Umbilical cord (tissue), 2 donors: ENCODE data around the gene BMP7. TPM values are rescaled to one million over a fixed set of nuclear protein-coding genes. Genes with fewer than 3 reads are reported as not detected.
"Not testable (repeated sequence)": the region's sequence is repeated elsewhere in the genome, so short reads cannot be mapped to it uniquely, and the experiment has no call there.

ENCODE experiments used
- DNase-seq: peaks from one replicate; pipeline ENCODE4 v3.0.0-alpha.2; 2015; ENCODE audit warnings: low spot score
- total RNA-seq: library from RNA; depleted of rRNA; stranded (reverse); fragments of >200 nt; gene quantifications from one replicate; pipeline ENCODE4 v1.2.3, GENCODE V29; 2014; ENCODE audit warnings: low replicate concordance; ENCODE audit not compliant: insufficient read depth

Gene BMP7
- total RNA-seq, 1 donor from 2014 or later = 17.1 TPM

DNA sequence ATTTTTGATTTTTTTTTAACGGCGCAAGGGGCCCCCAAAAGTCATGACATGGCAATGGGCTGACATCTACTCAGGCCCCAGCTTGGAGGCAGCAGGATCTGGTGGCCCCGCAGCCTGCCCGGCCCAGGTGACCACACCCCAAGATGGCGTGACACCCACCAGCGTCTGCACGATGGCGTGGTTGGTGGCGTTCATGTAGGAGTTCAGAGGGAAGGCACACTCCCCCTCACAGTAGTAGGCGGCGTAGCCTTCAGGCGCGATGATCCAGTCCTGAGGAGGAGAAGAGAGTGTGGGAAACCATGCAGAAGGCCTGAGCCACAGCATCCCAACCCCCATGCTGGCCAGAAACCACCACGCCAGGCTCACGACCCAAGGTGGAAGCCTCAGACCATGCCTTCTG, 93.4 kb downstream of the BMP7 start:
- no peak for DNase-seq

DNA sequence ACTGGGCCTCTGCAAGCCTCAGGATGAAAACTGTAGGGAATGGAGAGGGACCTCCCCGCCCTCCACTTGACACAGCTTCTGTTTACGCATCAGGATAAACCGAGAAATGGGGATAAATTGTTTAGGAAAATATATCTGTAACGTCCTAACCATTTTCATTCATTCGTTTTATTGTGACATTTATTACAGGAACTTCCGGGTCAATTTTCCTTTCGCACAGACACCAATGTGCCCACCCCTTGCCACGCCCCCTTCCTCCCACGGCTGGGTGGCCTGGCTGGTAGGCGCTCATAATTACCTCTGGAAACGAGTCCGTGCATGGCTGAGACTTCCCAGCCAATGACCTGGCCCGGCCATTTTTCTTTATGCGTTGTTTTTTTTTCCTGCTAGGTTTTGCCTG, 96.1 kb downstream of the BMP7 start:
- no peak for DNase-seq

DNA sequence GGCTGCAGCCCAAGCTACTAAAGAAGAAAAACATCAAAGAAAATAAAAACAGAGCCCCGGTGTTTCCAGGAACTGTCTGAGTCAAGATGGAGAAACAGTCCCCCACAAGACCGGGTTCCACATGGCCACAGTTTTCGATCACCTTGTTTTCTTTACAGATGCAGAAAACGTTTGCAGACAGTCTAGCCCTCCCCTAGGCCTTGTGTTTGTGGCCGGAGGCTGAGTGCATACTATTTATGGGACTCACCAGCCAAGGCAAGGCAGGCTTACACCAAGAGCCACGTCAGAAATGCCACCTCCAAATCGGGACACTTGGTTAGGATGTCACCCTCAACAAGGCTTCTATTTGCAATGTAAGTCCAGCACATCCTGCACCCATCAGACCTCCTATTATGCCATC, 97.3 kb downstream of the BMP7 start:
- DNase-seq = no peak

DNA sequence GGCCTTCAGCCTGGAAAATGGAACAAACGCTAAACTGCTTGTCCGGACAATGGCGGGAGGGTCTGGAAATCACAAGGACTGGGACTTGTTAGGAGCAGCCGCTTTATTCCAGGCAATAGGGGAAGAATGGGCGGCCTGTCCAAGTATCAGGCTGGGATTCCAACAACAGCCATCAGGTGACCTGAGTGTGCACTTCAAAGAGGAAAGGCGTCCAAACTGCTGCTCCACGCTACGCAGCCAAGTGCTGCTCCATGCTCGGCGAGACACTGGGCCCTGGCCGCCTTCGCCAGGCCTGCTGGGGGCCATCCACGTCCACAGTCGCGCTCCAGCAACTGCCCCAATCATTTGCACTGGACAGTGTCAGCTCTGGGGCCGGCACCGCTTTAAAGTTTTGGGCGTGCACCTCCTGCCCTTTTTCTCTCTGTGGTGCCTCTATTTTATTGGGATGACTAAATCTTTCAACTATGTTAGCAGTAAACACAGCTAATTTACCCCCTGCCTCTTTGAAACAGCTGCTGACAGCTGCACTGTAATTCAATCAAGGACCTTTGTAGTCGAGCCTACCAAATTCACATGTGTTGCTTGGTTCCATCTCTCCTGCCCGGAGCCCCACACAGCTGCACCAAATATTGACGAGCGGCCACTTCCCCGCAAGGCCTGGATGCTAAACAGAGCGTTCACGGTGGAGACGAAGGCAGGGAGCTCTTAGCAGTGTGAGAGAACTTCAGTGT, 98.3 kb downstream of the BMP7 start:
- peak; percentile 19 for DNase-seq

DNA sequence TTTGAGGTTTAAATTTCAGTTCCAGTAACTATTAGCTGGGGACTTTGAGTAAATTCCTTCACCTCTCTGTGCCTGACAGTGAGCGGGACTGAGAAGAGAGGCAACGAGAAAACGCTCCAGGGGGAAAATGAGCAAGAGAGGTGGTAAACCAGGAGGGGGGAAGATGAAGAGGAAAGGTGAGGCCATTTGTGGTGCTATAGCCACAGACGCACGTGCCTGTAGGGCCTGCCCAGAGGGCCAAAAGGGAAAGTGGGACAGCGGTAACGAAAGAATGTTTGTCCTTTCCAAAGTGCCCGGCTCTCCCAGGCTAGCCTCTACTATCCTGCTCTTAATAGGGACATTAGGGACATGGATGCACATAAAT, 99.2 kb downstream of the BMP7 start:
- DNase-seq = no peak

DNA sequence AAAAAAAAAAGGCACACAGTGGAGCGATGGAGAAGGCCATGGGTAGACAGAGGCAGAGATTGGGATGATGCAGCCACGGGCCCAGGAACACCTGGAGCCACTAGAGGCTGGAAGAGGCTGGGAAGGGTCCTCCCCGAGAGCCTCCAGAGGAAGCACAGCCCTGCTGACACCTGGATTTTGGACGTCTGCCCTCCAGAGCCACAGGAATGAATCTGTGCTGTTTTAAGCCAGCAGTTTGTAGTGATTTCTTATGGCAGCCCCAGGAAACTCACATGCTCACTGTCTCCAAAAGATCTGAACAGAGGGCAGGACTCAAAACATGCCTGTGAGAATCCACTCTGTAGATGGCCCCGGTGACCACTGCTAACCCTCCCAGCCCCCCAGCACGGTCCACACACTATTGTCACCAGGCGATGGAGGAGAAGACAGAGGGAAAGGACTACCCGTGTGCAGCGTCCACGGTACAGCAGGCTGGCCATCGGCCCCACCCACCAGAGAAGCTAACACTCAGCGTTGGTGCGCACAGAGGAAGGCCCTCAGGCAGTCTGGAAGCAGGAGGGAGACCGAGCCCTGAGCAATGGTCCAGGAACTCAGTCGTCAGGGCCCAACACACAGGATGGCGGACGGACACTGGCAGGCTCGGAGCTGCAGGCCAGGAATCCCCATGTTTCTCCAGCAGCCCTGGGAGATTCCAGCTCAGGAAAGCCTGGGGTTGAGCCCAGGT, 99.7 kb downstream of the BMP7 start:
- DNase-seq = no peak

DNA sequence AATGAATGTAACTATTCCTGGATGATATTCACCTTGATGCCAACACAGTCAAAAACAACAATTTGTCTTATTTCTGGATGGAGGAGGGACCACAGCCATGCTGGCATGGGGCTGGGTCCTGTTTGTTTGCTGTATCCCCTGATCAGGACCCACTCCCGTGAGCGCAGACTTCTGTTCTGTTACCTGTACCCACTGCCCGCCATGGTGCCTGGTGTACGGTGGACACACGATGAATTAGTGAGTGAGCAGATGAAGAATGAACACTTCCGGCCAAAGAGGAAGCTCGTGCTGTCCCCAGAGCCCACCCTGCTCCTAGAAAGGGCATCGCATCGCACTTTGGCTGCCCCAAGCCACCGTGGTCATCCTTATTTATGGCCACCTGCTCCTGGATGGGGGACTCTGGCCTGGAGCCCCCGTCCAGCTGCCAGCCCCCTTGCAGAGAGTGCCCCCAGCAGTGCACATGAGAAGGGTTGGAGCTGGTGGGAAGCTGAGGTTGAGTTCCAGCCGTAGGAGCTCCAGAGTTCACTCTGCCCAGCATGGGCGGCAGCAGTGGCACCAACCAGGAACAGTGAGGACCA, 100.9 kb downstream of the BMP7 start:
- no peak for DNase-seq

DNA sequence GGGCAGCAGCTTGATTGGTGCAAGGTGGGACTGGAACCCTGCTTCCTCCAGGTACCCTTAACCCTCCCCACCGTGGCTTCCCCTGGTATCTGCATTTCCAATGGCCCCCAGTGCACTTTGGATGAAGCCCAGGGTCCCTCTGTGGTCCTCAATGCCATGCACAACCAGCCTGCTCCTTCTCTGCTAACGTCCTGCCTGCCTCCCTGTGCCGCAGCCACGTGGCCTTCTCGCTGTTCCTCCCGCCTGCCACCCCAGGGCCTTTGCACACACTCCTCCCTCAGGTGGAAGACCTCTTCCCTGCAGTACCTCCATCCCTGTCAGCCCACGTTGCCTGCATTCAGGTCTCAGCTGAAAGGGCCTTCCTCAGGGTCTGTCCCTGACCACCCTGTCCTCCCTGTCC, 101.6 kb downstream of the BMP7 start:
- DNase-seq = no peak

DNA sequence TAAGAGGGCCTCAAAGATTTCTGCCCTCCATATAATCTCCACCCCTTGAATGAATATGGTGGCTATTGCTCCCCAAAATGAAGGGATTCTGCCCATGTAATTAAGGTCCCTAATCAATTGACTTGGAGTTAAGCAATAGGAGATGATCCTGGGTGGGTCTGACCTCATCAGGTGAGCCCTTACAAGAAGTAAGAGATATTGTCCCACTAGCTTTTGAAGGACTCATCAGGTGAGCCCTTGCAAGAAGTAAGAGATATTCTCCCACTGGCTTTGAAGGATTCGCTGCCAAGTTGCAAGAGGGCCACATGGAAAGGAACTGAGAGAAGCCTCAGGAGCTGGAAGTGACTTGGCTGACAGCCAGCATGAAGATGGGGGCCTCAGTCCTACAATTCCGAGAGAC, 103.4 kb downstream of the BMP7 start:
- DNase-seq = no peak

DNA sequence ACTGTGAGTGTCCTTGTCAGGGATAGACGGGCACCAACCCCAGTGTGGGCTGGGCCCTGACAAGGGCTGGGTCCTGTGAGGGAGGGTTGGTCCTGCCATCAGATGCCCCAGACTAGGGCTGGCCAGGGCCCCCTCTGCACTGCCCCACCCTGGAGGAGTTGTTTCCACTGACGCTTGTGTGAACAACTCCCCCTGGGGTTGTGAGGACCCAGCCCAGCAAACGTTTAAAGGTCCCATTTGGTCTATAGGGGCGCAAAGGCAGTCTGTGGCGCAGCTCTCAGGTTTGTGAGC, 104.1 kb downstream of the BMP7 start:
- no peak for DNase-seq

DNA sequence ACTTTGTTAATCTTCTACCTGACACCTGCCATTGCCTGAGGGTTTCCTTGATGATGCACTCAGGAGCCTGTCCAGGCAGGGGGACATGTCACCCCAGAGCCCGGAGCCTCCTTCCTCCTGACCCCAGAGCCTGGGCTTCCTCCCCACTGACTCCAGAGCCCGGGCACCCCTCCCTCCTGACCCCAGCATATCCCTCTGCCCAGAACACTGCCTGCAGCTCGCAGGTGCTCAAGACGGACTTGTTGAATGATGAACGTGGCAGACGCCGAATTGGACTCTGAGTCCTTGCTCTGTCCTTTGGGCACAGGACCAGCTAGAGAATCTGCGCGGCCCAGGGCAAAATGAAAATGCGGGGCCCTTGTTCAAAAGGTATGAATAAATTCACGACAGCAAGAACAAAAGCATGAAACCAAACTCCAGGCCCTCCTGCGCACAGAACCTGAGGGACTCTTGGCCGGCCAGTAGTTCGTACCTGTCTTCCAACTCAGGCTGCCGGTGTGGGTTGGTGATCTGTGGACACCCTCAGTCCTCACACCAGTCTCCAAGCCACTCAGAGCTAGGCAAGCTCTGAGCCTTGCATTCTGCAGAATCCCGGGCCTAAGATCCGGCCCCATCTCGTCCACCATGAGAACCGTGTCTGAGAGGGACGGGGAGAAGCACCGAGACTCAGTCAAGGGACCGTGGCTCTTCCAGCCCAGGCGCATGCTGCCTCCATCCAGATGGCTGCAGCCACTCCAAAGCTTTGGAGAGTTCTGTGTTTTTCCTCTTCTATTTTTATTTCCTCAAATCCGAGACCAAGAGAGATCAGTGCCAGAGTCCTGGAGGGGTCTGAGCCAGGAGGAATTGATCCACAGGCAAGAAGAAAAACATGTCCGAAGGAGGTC, 104.7 kb downstream of the BMP7 start:
- DNase-seq = no peak

DNA sequence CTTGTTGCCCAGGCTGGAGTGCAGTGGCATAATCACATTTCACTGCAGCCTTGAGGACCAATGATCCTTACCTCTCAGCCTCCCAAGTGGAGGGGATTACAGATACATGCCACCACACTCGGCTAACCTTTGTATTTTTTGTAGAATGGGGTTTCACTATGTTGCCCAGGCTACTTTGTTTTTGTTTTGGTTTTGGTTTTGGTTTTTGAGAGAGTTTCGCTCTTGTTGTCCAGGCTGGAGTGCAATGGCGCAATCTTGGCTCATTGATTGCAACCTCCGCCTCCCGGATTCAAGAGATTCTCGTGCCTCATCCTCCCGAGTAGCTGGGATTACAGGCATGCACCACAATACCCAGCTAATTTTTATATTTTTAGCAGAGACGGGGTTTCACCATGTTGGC, 105.5 kb downstream of the BMP7 start:
- DNase-seq = no peak

DNA sequence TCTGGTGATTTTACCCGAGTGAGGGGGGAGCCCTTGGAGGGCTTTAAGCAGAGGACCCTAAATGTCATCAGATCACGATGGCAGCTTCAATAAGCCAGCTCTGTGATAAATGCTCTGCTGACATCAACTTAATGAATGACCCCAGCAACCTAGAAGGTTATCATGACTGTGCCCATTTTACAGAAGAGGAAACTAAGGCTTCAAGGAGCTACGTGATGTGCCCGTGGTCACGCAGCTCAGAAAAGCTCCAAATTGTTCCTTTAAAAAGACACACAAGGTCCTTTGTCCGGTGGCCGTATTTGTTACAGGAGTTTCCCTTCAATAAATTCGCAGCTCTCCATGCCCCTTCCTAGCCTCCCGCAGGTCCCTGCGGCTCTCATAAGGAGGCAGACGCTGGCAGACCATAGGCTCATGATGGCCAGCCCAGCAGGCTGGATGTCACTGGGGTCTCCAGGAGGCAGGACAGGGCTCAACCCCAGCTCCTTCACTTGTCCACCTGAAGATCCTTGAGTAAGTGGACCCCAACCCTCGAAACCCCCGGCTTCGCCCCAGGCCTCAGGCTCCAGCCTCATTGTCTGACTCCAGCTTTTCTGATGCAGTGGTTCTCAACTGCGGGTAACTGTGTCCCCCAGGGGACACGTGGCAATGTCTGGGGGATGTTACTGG, 106.4 kb downstream of the BMP7 start:
- DNase-seq = no peak

DNA sequence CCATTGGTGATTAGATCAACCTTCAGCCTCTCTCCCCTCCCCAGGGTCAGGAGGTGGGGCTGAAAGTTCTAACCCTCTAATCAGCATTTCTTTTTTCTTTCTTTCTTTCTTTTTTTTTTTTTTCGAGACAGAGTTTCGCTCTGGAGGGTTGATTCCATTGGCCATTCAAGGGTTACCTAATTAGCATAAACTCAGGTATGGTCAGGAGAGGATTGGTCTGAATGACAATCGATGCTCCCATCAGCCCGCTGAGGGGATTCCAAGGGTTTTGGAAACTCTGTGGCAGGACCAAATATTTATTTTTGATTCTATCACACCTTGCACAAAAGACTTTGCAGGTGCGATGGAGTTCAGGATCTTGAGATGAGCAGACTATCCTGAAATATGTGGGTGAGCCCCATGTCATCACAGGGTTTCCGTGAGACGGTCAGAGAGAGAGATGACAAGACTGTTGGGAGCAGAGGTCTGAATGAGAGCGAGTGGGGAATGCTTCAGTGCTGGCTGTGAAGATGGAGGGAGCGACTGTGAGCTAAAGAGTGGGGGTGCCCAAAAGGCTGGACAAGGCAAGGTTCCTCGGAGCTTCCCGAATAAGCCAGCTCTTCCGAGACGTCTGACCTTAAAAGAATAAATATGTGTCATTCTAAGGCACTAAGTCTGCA, 107.1 kb downstream of the BMP7 start:
- DNase-seq = no peak

DNA sequence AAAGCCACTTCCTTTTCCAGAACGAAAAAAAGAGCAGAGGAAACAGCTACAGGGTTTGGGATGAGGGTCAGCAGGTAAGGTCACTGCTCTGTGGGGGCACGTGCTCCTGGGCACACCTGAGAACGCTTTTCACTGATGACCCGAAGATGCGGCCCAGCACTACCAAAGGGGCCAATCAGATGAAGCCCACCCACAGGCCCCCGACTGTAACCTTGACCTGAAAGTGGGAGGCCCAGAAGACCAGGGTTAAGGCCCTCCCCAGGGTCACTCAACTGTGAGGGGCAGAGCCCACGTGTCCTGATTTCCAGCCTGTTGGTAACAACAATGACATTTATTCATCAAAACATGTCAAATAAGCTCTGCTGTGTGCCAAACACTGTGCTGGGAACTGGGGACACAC, 108.0 kb downstream of the BMP7 start:
- no peak for DNase-seq

DNA sequence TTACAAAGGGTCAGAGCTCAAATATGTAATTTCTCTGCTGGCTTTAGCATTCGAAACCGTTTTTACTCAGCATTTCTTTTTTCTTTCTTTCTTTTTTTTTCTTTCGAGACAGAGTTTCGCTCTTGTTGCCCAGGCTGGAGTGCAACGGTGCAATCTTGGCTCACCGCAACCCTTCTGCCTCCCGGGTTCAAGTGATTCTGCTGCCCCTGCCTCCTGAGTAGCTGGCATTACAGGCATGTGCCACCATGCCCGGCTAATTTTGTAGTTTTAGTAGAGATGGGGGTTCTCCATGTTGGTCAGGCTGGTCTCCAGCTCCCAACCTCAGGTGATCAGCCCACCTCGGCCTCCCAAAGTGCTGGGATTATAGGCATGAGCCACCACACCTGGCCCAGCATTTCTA, 108.7 kb downstream of the BMP7 start:
- not testable (repeated sequence) for DNase-seq

DNA sequence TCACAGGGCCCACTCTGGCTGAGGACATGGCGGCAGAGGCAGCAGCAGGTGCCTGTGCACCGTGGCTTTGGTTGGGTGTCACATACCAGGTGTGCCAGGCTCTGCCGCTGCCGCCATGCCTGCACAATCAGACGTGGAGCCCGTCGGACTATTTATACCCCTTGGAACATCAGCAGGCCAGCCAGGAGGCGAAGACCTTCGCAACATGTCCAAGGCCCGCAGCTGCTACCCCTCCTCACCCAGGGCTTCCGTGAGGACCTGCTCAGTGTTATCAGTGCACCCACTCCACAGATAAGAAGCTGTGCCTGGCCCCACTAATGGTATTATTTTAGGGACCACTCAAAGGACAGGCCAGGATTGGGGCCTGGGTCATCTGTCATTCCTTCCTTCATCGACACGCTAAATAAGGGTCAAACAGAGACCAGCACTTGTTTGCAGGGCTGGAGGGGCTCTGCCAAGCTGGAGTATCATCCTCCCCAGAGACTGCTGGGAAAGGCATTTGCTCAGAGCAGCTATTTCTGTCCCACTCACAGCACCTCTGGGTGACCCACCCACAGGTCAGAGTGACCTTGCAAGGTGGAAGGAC, 109.2 kb downstream of the BMP7 start:
- DNase-seq = no peak

DNA sequence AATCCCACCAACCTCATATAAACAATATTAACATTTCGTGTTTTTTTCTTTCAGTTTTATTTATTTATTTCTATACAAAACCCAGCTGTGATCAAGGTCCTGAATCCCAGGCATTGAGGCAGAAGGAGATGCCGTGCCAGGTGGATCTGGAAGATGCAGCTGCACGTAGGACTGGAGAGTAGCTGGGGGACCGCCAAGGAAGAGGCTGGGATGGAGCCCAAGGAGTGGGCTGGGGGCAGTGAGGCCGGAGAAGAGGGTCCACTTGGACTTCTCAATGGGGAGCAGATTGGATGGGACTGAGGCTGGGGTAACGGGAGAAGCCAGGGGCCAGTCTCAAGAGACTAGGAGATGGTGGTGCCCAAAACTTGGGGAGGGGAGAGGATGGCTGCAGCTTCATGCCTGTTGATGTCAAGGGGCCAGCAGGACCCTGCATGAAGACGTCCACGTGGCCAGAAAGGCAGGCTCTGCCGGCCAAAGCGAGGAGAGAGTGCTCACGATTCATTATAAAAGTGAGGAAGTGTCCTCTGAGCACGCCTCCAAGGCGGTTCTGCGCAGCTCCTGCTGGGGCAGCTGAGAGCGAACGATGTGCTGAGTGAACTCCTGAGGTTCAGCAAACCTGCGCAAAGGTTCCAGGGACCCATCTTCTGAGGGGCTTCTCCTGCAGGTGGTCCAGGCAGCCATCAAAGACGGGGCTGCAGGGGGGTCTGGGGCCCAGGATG, 110.3 kb downstream of the BMP7 start:
- DNase-seq = no peak

DNA sequence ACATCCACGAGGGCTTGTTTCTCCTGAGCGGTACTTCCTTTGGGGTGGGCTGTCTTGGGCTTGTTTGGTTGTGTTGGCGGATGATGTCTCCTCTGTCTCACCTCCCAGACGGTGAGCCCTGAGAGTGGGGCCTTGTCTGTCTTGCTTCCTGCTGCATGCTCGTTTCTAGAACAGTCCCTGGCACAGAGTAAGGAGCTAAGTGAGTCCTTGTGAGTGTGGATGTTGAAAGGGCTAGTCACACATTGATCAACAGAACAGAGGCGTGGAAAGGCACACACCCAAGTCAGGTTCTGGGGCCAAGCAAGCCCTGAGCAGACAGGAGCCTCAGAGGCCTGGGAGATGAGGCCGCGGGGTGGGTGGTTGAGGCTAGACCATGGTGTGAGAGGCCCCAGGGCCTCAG, 111.0 kb downstream of the BMP7 start:
- no peak for DNase-seq

DNA sequence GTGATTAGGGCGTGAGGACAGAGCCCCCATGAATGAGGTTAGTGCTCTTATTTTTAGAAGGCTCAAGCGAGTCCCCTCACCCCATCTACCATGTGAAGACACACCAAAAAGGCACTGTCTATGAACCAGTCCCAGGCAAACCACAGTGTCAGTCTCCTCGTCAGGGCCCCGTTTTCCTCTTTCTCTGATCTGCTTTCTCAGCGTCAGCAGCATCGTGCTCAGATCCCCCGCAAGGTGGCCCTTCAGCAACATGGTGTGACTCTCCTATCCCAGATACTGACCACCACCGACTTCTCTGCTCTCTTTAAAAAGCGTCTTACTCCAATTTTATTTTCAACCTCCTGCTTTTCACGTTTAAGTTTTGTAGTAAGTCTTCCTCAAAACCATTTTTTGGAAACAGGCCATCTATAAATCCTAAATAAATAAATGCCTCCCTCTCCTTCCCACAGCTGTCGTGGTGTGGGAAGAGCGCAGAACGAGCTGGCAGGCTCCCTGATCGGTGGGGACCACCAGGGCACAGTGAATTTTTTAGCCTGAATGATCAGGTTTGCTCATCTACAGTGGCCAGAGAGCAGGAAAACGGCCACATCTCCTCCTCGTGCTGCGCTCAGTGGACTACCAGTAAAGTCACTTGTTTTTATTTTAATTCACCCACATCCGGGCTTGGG, 113.1 kb downstream of the BMP7 start:
- DNase-seq = no peak
